ENCODE measurements around the gene TBC1D10A. TPM values are rescaled to one million over a fixed set of nuclear protein-coding genes. Genes with fewer than 3 reads are reported as not detected.

The TBC1D10A gene
- total RNA-seq, 1 experiment from 2014 or later, result 11.1 TPM

DNA sequence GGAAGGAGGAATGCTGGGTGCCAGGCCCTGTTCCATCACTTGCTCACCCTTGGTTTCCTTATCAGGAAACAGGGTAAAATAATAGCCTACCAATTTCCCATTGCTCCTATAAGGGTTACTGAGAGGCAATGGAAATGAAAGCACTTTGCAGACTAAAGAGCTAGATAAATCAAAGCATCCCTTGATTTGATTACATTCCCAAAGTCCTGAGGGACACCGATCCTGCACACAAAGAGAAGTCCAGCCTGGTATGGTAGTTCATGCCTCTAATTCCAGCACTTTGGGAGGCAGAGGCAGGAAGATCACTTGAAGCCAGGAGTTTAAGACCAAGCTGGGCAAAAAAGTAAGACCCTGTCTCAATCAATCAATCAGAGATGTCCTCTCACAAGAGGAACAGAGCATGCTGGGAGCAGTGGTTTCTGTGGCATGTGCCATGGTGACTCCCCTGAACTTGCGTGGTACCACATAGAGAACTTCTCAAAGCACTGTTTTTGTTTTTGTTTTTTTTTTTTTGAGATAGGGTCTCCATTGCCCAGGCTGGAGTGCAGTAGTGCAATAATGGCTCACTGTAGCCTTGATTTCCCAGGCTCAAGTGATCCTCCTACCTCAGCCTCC is 10.7 kb downstream of the TBC1D10A start (continued):
- TF ChIP-seq, protein P1, sequence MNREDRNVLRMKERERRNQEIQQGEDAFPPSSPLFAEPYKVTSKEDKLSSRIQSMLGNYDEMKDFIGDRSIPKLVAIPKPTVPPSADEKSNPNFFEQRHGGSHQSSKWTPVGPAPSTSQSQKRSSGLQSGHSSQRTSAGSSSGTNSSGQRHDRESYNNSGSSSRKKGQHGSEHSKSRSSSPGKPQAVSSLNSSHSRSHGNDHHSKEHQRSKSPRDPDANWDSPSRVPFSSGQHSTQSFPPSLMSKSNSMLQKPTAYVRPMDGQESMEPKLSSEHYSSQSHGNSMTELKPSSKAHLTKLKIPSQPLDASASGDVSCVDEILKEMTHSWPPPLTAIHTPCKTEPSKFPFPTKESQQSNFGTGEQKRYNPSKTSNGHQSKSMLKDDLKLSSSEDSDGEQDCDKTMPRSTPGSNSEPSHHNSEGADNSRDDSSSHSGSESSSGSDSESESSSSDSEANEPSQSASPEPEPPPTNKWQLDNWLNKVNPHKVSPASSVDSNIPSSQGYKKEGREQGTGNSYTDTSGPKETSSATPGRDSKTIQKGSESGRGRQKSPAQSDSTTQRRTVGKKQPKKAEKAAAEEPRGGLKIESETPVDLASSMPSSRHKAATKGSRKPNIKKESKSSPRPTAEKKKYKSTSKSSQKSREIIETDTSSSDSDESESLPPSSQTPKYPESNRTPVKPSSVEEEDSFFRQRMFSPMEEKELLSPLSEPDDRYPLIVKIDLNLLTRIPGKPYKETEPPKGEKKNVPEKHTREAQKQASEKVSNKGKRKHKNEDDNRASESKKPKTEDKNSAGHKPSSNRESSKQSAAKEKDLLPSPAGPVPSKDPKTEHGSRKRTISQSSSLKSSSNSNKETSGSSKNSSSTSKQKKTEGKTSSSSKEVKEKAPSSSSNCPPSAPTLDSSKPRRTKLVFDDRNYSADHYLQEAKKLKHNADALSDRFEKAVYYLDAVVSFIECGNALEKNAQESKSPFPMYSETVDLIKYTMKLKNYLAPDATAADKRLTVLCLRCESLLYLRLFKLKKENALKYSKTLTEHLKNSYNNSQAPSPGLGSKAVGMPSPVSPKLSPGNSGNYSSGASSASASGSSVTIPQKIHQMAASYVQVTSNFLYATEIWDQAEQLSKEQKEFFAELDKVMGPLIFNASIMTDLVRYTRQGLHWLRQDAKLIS (CRISPR knock-in tag; IDR thresholded peaks at IDR 0.05; ENCODE audit: borderline replicate concordance), result no peak
- TF ChIP-seq TEAD4 (CRISPR knock-in tag; IDR thresholded peaks at IDR 0.05) (no peak), ZNF423 (CRISPR knock-in tag; IDR thresholded peaks at IDR 0.05) (no peak), ETV6 (CRISPR knock-in tag; IDR thresholded peaks at IDR 0.05) (no peak), RELA (CRISPR knock-in tag; IDR thresholded peaks at IDR 0.05; ENCODE audit: borderline replicate concordance) (no peak), JUN (CRISPR knock-in tag; IDR thresholded peaks at IDR 0.05) (no peak), OVOL2 (CRISPR knock-in tag; IDR thresholded peaks at IDR 0.05; ENCODE audit: borderline replicate concordance) (no peak), SMAD4 (CRISPR knock-in tag; IDR thresholded peaks at IDR 0.05) (no peak), CREB1 (CRISPR knock-in tag; IDR thresholded peaks at IDR 0.05) (no peak)
- TF ChIP-seq, protein P2, sequence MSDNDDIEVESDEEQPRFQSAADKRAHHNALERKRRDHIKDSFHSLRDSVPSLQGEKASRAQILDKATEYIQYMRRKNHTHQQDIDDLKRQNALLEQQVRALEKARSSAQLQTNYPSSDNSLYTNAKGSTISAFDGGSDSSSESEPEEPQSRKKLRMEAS (CRISPR knock-in tag; IDR thresholded peaks at IDR 0.05), result no peak

DNA sequence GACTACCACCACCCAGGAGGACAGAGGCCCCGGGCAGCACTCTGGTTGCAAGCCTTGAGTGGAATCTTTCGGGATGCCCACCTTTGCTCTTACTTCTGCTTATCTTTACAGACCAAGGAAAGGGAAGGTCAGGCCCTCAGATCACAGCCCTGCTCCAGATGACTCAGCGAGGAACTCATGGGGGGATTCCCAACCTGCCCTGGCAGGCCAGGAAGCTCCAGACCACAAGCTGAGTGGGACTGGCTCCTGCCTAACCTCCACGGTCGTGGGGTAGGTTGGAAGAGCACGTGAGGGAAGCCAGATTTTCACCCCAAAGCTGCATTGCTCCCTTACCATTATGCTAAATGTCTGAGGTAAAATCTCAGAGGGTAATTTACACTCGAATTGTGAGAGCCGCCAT is 11.8 kb downstream of the TBC1D10A start:
- CTCF ChIA-PET, result interaction anchor here (1.5 to 6.7 kb wide), 2 partner anchors 12 to 27 kb away, joined by 5 to 36 read pairs; partner anchors contain the start of genes CASTOR1 and TBC1D10A
- DNase-seq (ENCODE audit: low spot score), result no peak
- Mint-ChIP-seq H3K27ac (no peak overlapping the region), H3K36me3 (no peaks in the 10 kb centered on the region), H3K4me1 (peaks cover 10% of the 10 kb centered on the region), H3K27me3 (ENCODE audit: low read depth) (no peaks in the 10 kb centered on the region), H3K9me3 (no peaks in the 10 kb centered on the region), H3K4me3 (no peak overlapping the region)
- TF ChIP-seq NR3C1 (CRISPR knock-in tag; conservative IDR thresholded peaks at IDR 0.05; ENCODE audit: low read depth) (no peak), ZNF671 (CRISPR knock-in tag; IDR thresholded peaks at IDR 0.05) (no peak), JUN (CRISPR knock-in tag; IDR thresholded peaks at IDR 0.05) (no peak), NR2C2 (CRISPR knock-in tag; IDR thresholded peaks at IDR 0.05) (no peak), MYBL2 (CRISPR knock-in tag; IDR thresholded peaks at IDR 0.05) (no peak), SMAD4 (CRISPR knock-in tag; IDR thresholded peaks at IDR 0.05) (no peak), SP1 (CRISPR knock-in tag; conservative IDR thresholded peaks at IDR 0.05) (no peak), TP53 (CRISPR knock-in tag; IDR thresholded peaks at IDR 0.05) (no peak), SMAD3 (CRISPR knock-in tag; IDR thresholded peaks at IDR 0.05; ENCODE audit: borderline replicate concordance) (no peak), EMX1 (CRISPR knock-in tag; IDR thresholded peaks at IDR 0.05) (no peak)
- TF ChIP-seq, protein P3, sequence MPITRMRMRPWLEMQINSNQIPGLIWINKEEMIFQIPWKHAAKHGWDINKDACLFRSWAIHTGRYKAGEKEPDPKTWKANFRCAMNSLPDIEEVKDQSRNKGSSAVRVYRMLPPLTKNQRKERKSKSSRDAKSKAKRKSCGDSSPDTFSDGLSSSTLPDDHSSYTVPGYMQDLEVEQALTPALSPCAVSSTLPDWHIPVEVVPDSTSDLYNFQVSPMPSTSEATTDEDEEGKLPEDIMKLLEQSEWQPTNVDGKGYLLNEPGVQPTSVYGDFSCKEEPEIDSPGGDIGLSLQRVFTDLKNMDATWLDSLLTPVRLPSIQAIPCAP (CRISPR knock-in tag; IDR thresholded peaks at IDR 0.05), result no peak
- TF ChIP-seq, protein P4, sequence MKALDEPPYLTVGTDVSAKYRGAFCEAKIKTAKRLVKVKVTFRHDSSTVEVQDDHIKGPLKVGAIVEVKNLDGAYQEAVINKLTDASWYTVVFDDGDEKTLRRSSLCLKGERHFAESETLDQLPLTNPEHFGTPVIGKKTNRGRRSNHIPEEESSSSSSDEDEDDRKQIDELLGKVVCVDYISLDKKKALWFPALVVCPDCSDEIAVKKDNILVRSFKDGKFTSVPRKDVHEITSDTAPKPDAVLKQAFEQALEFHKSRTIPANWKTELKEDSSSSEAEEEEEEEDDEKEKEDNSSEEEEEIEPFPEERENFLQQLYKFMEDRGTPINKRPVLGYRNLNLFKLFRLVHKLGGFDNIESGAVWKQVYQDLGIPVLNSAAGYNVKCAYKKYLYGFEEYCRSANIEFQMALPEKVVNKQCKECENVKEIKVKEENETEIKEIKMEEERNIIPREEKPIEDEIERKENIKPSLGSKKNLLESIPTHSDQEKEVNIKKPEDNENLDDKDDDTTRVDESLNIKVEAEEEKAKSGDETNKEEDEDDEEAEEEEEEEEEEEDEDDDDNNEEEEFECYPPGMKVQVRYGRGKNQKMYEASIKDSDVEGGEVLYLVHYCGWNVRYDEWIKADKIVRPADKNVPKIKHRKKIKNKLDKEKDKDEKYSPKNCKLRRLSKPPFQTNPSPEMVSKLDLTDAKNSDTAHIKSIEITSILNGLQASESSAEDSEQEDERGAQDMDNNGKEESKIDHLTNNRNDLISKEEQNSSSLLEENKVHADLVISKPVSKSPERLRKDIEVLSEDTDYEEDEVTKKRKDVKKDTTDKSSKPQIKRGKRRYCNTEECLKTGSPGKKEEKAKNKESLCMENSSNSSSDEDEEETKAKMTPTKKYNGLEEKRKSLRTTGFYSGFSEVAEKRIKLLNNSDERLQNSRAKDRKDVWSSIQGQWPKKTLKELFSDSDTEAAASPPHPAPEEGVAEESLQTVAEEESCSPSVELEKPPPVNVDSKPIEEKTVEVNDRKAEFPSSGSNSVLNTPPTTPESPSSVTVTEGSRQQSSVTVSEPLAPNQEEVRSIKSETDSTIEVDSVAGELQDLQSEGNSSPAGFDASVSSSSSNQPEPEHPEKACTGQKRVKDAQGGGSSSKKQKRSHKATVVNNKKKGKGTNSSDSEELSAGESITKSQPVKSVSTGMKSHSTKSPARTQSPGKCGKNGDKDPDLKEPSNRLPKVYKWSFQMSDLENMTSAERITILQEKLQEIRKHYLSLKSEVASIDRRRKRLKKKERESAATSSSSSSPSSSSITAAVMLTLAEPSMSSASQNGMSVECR (CRISPR knock-in tag; IDR thresholded peaks at IDR 0.05; ENCODE audit: borderline replicate concordance), result no peak
- TF ChIP-seq, protein P5, sequence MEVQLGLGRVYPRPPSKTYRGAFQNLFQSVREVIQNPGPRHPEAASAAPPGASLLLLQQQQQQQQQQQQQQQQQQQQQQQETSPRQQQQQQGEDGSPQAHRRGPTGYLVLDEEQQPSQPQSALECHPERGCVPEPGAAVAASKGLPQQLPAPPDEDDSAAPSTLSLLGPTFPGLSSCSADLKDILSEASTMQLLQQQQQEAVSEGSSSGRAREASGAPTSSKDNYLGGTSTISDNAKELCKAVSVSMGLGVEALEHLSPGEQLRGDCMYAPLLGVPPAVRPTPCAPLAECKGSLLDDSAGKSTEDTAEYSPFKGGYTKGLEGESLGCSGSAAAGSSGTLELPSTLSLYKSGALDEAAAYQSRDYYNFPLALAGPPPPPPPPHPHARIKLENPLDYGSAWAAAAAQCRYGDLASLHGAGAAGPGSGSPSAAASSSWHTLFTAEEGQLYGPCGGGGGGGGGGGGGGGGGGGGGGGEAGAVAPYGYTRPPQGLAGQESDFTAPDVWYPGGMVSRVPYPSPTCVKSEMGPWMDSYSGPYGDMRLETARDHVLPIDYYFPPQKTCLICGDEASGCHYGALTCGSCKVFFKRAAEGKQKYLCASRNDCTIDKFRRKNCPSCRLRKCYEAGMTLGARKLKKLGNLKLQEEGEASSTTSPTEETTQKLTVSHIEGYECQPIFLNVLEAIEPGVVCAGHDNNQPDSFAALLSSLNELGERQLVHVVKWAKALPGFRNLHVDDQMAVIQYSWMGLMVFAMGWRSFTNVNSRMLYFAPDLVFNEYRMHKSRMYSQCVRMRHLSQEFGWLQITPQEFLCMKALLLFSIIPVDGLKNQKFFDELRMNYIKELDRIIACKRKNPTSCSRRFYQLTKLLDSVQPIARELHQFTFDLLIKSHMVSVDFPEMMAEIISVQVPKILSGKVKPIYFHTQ (CRISPR knock-in tag; IDR thresholded peaks at IDR 0.05), result no peak
- TF ChIP-seq, protein P6, sequence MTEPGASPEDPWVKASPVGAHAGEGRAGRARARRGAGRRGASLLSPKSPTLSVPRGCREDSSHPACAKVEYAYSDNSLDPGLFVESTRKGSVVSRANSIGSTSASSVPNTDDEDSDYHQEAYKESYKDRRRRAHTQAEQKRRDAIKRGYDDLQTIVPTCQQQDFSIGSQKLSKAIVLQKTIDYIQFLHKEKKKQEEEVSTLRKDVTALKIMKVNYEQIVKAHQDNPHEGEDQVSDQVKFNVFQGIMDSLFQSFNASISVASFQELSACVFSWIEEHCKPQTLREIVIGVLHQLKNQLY (CRISPR knock-in tag; IDR thresholded peaks at IDR 0.05), result no peak
- ATAC-seq, result no peak
- POLR2A ChIA-PET, result no interaction called here
